IPS-20b (cell line): ENCODE results near the gene LHFPL5.

Experiments used
- H3K27ac ChIP-seq: one replicate; pipeline ENCODE4 v1.5.1; 2013; ENCODE audit warnings: low read length
- H3K27me3 ChIP-seq: 2 replicates; pipeline ENCODE4 v1.6.1; 2013; ENCODE audit warnings: mild to moderate bottlenecking, low read length, inconsistent platforms; ENCODE audit not compliant: insufficient read depth
- H3K36me3 ChIP-seq: 2 replicates; pipeline ENCODE4 v1.6.1; 2013; ENCODE audit warnings: low read depth, mild to moderate bottlenecking, inconsistent platforms, low read length, moderate library complexity; ENCODE audit not compliant: insufficient read depth
- H3K4me1 ChIP-seq: 2 replicates; pipeline ENCODE4 v1.6.1; 2013; ENCODE audit warnings: mild to moderate bottlenecking, control low read depth, inconsistent platforms, low read length, moderate library complexity; ENCODE audit not compliant: insufficient read depth
- H3K4me3 ChIP-seq: 2 replicates; pipeline ENCODE4 v1.5.1; 2013; ENCODE audit warnings: mild to moderate bottlenecking, low read length, inconsistent platforms
- H3K9ac ChIP-seq: 2 replicates; pipeline ENCODE4 v1.6.1; 2013; ENCODE audit warnings: low read depth, mild to moderate bottlenecking, inconsistent platforms, low read length, moderate library complexity
- H3K9me3 ChIP-seq: 2 replicates; pipeline ENCODE4 v1.6.1; 2013; ENCODE audit warnings: mild to moderate bottlenecking, low read depth, low read length, inconsistent platforms; ENCODE audit not compliant: insufficient read depth

The LHFPL5 gene

GRCh38 chr6:35780719-35781118, 24.4 kb upstream of the LHFPL5 start, which contains the start of gene CLPSL1:
TSS of gene CLPSL1 (plus strand) at chr6:35781019. CDS start at chr6:35781111, 92 bp downstream.
- Histone ChIP-seq H3K36me3 (no peaks in the 10 kb centered on the region), H3K27me3 (peaks cover 17% of the 10 kb centered on the region), H3K9ac (no peak within 1 kb of the TSS), H3K9me3 (no peaks in the 10 kb centered on the region), H3K27ac (no peak within 1 kb of the TSS), H3K4me1 (no peaks in the 10 kb centered on the region), H3K4me3 (no peak within 1 kb of the TSS)

- H3K9ac ChIP-seq = no peak overlapping the region
- no peaks in the 10 kb centered on the region for H3K4me1 ChIP-seq
- no peaks in the 10 kb centered on the region for H3K36me3 ChIP-seq
- no peak overlapping the region for H3K27ac ChIP-seq
- H3K9me3 ChIP-seq = no peaks in the 10 kb centered on the region
- no peak overlapping the region for H3K4me3 ChIP-seq
- H3K27me3 ChIP-seq = peaks cover 12% of the 10 kb centered on the region; the same call in 1 of the 2 replicates
Measured at GRCh38 chr6:35781290-35781689, 23.9 kb upstream of the LHFPL5 start.

GRCh38 chr6:35782424-35782823, 22.7 kb upstream of the LHFPL5 start:
- H3K27me3 ChIP-seq = peaks cover 8% of the 10 kb centered on the region
- H3K9me3 ChIP-seq = no peaks in the 10 kb centered on the region
- no peak overlapping the region for H3K4me3 ChIP-seq
- no peaks in the 10 kb centered on the region for H3K36me3 ChIP-seq
- H3K27ac ChIP-seq = no peak overlapping the region
- H3K4me1 ChIP-seq = no peaks in the 10 kb centered on the region
- no peak overlapping the region for H3K9ac ChIP-seq

GRCh38 chr6:35784200-35784599, 21.0 kb upstream of the LHFPL5 start:
- H3K4me3 ChIP-seq = no peak overlapping the region
- no peaks in the 10 kb centered on the region for H3K9me3 ChIP-seq
- no peak overlapping the region for H3K9ac ChIP-seq

GRCh38 chr6:35786272-35786671, 18.9 kb upstream of the LHFPL5 start:
- Histone ChIP-seq H3K4me3 (no peak overlapping the region), H3K36me3 (no peaks in the 10 kb centered on the region), H3K4me1 (no peaks in the 10 kb centered on the region), H3K9ac (no peak overlapping the region), H3K27ac (no peak overlapping the region), H3K27me3 (peaks cover 5% of the 10 kb centered on the region), H3K9me3 (no peaks in the 10 kb centered on the region)

More at GRCh38 chr6:35784200-35784599, 21.0 kb upstream of the LHFPL5 start:
- Histone ChIP-seq H3K27ac (no peak overlapping the region), H3K27me3 (peaks cover 5% of the 10 kb centered on the region), H3K4me1 (no peaks in the 10 kb centered on the region), H3K36me3 (no peaks in the 10 kb centered on the region)

- H3K4me3 ChIP-seq = no peak overlapping the region
- H3K36me3 ChIP-seq = no peaks in the 10 kb centered on the region
- H3K9ac ChIP-seq = no peak overlapping the region
- H3K27me3 ChIP-seq = peaks cover 5% of the 10 kb centered on the region
- no peaks in the 10 kb centered on the region for H3K9me3 ChIP-seq
- no peak overlapping the region for H3K27ac ChIP-seq
- H3K4me1 ChIP-seq = no peaks in the 10 kb centered on the region
Measured at GRCh38 chr6:35786810-35787209, 18.3 kb upstream of the LHFPL5 start.

- H3K9ac ChIP-seq = no peak overlapping the region
- no peaks in the 10 kb centered on the region for H3K4me1 ChIP-seq
- H3K4me3 ChIP-seq = no peak overlapping the region
- no peaks in the 10 kb centered on the region for H3K9me3 ChIP-seq
- peaks cover 5% of the 10 kb centered on the region for H3K27me3 ChIP-seq
- H3K36me3 ChIP-seq = no peaks in the 10 kb centered on the region
- no peak overlapping the region for H3K27ac ChIP-seq
Measured at GRCh38 chr6:35787266-35788218, 17.6 kb upstream of the LHFPL5 start.

- peaks cover 5% of the 10 kb centered on the region for H3K27me3 ChIP-seq
- H3K9ac ChIP-seq = no peak overlapping the region
- no peak overlapping the region for H3K4me3 ChIP-seq
- no peaks in the 10 kb centered on the region for H3K36me3 ChIP-seq
- H3K27ac ChIP-seq = no peak overlapping the region
- H3K4me1 ChIP-seq = no peaks in the 10 kb centered on the region
- no peaks in the 10 kb centered on the region for H3K9me3 ChIP-seq
Measured at GRCh38 chr6:35788423-35788982, 16.6 kb upstream of the LHFPL5 start.

GRCh38 chr6:35790683-35791082, 14.5 kb upstream of the LHFPL5 start:
- no peaks in the 10 kb centered on the region for H3K9me3 ChIP-seq
- H3K9ac ChIP-seq = no peak overlapping the region
- no peak overlapping the region for H3K27ac ChIP-seq
- H3K4me3 ChIP-seq = no peak overlapping the region
- H3K36me3 ChIP-seq = no peaks in the 10 kb centered on the region
- H3K27me3 ChIP-seq = peaks cover 5% of the 10 kb centered on the region
- H3K4me1 ChIP-seq = no peaks in the 10 kb centered on the region

GRCh38 chr6:35794536-35795452, 10.4 kb upstream of the LHFPL5 start:
- Histone ChIP-seq H3K27ac (no peak overlapping the region), H3K9ac (no peak overlapping the region), H3K4me1 (peaks cover 7% of the 10 kb centered on the region; the same call in 1 of the 2 replicates), H3K9me3 (no peaks in the 10 kb centered on the region), H3K36me3 (no peaks in the 10 kb centered on the region), H3K4me3 (no peak overlapping the region), H3K27me3 (no peaks in the 10 kb centered on the region)

- Histone ChIP-seq H3K9me3 (no peaks in the 10 kb centered on the region), H3K9ac (no peak overlapping the region), H3K4me1 (peaks cover 7% of the 10 kb centered on the region; the same call in 1 of the 2 replicates), H3K27ac (no peak overlapping the region), H3K36me3 (no peaks in the 10 kb centered on the region), H3K27me3 (no peaks in the 10 kb centered on the region), H3K4me3 (no peak overlapping the region)
Measured at GRCh38 chr6:35795453-35796071, 9.6 kb upstream of the LHFPL5 start.
